ENCODE data around the gene PRG3.

Gene PRG3

GRCh38 chr11:57336111-57336666, 44.8 kb downstream of the PRG3 start:
- peak in 1 of 2 donors; percentile 21 for DNase-seq

DNA sequence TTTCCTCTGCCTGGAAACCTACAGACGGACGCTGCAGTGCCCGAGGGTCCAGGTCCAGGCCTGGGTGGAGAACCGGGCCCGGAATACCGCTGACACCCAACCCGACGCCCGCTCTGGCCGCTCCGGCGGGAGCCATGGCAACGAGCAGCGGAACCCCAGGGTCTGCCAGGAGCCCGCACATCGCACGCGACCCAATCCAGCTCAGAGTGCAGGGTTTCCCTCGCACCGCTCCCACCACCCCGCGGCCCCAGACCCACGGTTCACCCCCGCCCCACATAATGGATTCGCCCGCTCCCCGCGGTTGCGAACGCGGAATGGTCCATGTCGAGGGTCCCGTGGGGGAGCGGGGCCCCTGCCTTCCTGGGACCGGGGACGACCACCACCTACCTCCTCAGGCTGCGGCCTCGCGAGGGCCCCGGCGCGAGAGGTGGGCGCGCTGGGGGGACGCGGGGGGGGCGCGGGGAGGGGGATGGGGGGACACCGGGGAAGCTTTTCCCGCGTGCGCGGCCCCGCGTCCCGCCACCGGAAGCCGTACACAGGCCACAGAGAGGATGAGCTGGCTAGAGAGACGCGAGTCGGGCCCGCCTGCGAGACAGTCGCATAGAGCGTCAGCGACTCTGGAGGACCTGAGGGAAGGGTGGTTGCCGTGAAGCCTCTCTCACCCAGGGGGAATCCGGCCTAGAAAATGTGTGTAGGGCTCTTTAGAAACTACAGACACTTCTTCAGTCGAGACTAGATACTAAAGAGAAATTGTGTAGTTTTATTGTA, 45.4 kb downstream of the PRG3 start, which contains the start of gene SSRP1:
Gene SSRP1, minus strand, starts transcription at position 550 of the 768 bp plus-strand sequence. CDS start 771 bp downstream, outside the sequence.
- DNase-seq: peak; percentile 80 to 86

- DNase-seq: no peak
These were observed 46.0 kb downstream of the PRG3 start for GRCh38 chr11:57335023-57335342.

- no peak for DNase-seq
These were observed 48.1 kb downstream of the PRG3 start for GRCh38 chr11:57332694-57333440.

DNA sequence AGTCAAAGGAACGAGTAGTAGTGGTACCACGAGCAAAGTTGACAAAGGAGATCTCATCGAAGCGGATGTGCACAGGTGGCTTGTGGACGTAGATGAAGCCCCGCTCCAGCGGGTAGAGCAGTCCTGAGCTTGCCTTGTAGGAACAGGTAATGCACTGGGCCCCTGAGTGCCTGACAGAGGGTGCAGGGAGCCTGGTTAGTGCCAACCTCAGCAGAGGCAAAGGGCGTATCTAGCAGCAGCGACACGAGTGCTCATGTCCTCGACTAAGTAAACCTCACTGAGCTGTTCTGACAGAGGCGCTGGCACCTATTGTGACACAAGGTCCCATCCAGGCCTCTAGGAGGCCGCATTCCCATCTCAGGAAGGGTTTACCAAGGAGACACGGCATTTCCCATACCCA, 49.2 kb downstream of the PRG3 start:
- no peak for DNase-seq

GRCh38 chr11:57330029-57330428, 50.9 kb downstream of the PRG3 start:
- DNase-seq: no peak

DNA sequence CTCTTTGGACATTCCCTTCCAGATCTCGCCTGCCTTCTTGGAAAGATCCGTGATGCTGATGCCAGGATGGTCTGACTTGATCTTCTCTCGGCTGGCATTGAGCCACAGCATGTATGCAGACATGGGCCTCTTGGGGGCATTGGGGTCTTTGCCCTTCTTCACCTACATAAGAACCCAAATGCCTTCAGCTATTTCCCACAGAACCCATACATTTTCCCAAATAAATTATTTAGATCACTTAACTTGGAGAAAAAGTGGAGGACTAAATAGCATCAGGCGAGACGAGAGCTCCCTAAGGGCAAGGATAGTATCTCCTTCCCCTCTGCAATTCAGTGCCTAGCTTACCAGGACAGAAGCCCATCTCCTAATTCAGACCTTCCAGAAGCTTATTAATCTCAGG, 53.2 kb downstream of the PRG3 start:
- DNase-seq: no peak

All from inflammatory macrophage (primary cell).